Measurements from ENCODE around the gene ABCG5. TPM values are rescaled to one million over a fixed set of nuclear protein-coding genes. Genes with fewer than 3 reads are reported as not detected.

ABCG5 gene
- total RNA-seq, result not detected in 2 replicates

DNA sequence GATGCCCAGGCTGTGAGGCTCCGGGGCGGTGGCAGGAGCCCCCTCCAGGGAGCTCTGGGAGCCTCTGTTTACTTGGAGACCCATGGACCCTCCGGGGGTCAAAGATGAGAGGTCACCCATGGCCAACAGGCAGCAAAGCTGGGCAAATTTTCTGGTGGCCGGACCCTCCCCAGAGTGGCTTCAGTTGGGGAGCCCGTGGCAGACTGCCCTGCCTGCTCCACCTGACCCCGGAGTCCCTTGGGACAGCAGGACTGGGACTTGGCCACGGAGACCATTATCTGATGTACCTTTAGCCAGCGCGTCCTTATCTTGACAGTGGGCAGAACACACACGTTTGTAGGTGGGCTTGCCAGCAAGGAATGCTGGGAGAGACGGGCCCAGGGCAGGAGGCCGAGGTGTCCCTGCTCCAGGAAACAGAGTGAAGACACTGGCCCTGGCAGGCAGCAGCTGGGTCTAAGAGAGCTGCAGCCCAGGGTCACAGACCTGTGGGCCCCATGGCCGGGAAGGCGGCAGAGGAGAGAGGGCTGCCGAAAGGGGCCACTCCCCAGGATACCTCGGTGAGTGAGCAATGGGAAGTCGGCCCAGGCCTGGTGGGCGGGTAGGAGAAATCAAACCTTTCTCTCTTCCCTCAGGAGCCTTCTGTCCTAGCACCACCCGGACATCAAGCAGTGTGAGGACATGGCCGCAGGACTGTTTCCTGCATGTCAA, at the start of gene ABCG5, which contains the start of gene ABCG8:
TSS of gene ABCG5 (minus strand) at position 280 of the 708 bp plus-strand sequence. CDS start at position 120, 160 bp downstream.
TSS of gene ABCG8 (plus strand) at position 412 of the 708 bp plus-strand sequence. CDS start at position 495, 83 bp downstream.
- H3K4me3 ChIP-seq (ENCODE audit: insufficient read depth, low read length), result no peak within 1 kb of the TSS
- no peaks in the 10 kb centered on the region for H3K79me2 ChIP-seq (ENCODE audit: insufficient read depth, low read length)
- H3K27me3 ChIP-seq (ENCODE audit: insufficient read depth, low read length), result peaks cover 29% of the 10 kb centered on the region
- TF ChIP-seq, protein P1, sequence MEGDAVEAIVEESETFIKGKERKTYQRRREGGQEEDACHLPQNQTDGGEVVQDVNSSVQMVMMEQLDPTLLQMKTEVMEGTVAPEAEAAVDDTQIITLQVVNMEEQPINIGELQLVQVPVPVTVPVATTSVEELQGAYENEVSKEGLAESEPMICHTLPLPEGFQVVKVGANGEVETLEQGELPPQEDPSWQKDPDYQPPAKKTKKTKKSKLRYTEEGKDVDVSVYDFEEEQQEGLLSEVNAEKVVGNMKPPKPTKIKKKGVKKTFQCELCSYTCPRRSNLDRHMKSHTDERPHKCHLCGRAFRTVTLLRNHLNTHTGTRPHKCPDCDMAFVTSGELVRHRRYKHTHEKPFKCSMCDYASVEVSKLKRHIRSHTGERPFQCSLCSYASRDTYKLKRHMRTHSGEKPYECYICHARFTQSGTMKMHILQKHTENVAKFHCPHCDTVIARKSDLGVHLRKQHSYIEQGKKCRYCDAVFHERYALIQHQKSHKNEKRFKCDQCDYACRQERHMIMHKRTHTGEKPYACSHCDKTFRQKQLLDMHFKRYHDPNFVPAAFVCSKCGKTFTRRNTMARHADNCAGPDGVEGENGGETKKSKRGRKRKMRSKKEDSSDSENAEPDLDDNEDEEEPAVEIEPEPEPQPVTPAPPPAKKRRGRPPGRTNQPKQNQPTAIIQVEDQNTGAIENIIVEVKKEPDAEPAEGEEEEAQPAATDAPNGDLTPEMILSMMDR (IDR thresholded peaks at IDR 0.05; ENCODE audit: extremely low read depth, low read depth, low read length), result no peak
- H2AFZ ChIP-seq (ENCODE audit: low read length), result no peak within 1 kb of the TSS
- no peaks in the 10 kb centered on the region for H3K4me1 ChIP-seq (ENCODE audit: insufficient read depth, low read length)
- no peak for DNase-seq (ENCODE audit: insufficient read length, low spot score, missing footprints)
- H3K4me2 ChIP-seq (ENCODE audit: insufficient read depth, low read length), result no peak within 1 kb of the TSS
- no peaks in the 10 kb centered on the region for H3K9me3 ChIP-seq (ENCODE audit: low read depth, low read length)
- H3K36me3 ChIP-seq (ENCODE audit: insufficient read depth, low read length), result no peaks in the 10 kb centered on the region
- H3K27ac ChIP-seq (ENCODE audit: low read depth, low read length), result no peak within 1 kb of the TSS
- no peaks in the 10 kb centered on the region for H4K20me1 ChIP-seq (ENCODE audit: insufficient read depth, low read length)

DNA sequence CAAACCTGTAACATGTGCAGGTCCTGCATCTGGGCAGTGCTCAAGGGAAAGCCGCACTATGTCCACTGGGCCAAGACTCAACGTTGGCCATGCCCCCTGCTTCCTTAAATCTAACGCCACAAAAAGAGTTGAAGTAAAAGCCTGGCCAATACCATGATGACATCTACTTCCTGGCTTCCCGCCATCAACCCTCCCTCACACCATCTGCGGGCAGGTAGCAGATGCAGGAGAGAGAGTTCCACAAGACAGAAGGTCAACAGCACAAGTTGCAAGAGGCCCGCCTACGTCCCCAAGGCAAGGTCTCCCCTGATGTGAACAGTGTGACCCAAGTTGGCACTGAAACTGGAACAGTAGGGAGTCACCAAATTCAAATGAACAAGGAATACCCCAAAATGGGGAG, 48.5 kb upstream of the ABCG5 start:
- Histone ChIP-seq H4K20me1 (ENCODE audit: insufficient read depth, low read length) (no peaks in the 10 kb centered on the region), H3K4me3 (ENCODE audit: insufficient read depth, low read length) (no peak overlapping the region), H3K4me1 (ENCODE audit: insufficient read depth, low read length) (no peaks in the 10 kb centered on the region), H3K4me2 (ENCODE audit: insufficient read depth, low read length) (no peak overlapping the region), H3K9me3 (ENCODE audit: low read depth, low read length) (no peaks in the 10 kb centered on the region), H3K27ac (ENCODE audit: low read depth, low read length) (no peak overlapping the region), H3K79me2 (ENCODE audit: insufficient read depth, low read length) (no peaks in the 10 kb centered on the region), H3K27me3 (ENCODE audit: insufficient read depth, low read length) (no peaks in the 10 kb centered on the region), H2AFZ (ENCODE audit: low read length) (no peak overlapping the region), H3K36me3 (ENCODE audit: insufficient read depth, low read length) (peaks cover 38% of the 10 kb centered on the region)
- DNase-seq (ENCODE audit: insufficient read length, low spot score, missing footprints), result no peak
- TF ChIP-seq, protein P1 (IDR thresholded peaks at IDR 0.05; ENCODE audit: extremely low read depth, low read depth, low read length), result no peak

DNA sequence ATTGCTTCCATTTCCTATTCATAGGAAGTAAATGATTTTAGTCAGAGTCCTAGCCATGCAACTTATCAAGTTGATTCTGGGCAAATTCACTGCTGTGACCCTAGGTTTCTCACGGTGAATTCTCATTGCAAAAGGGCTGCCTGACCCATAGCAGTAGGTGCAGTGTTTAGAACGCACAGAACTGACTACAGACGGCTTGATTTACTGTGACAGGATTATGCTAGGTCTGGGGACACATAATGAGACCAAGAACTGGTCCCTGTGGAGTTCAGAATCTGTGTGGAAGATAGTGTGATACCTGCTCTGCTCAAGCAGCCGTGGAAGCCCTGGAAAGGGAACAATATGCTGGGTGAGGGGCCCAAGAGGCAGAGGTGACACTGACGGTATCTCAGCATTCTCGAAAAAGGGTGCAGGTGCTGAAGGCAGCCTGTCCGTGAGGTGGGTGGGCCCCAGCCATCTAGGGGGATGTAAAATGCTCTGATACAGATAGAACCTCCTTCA, 46.5 kb upstream of the ABCG5 start:
- H4K20me1 ChIP-seq (ENCODE audit: insufficient read depth, low read length), result no peaks in the 10 kb centered on the region

DNA sequence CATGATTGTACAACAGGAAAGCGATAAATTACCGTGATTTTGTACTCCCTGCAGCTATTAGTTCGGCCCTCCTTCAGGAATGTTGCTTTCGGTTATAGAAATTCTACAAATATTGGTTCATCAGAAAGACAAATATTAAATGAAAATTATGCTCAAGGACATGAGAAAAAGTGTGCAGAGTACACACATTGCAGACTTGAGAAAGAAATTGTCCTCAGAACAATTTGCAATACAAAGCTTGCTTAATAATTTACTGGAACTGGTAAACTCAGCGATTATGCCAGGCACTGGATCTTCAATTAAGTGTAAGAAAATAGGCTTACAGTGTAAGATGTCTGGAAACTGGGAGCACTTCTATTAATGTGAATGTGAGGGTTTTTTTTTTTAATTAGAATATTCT, 46.0 kb upstream of the ABCG5 start:
- peaks cover 18% of the 10 kb centered on the region for H3K36me3 ChIP-seq (ENCODE audit: insufficient read depth, low read length)
- TF ChIP-seq, protein P1 (IDR thresholded peaks at IDR 0.05; ENCODE audit: extremely low read depth, low read depth, low read length), result no peak
- H3K4me3 ChIP-seq (ENCODE audit: insufficient read depth, low read length), result no peak overlapping the region
- no peak for DNase-seq (ENCODE audit: insufficient read length, low spot score, missing footprints)
- H4K20me1 ChIP-seq (ENCODE audit: insufficient read depth, low read length), result no peaks in the 10 kb centered on the region
- no peaks in the 10 kb centered on the region for H3K79me2 ChIP-seq (ENCODE audit: insufficient read depth, low read length)
- no peak overlapping the region for H3K4me2 ChIP-seq (ENCODE audit: insufficient read depth, low read length)
- no peaks in the 10 kb centered on the region for H3K4me1 ChIP-seq (ENCODE audit: insufficient read depth, low read length)
- no peak overlapping the region for H3K27ac ChIP-seq (ENCODE audit: low read depth, low read length)
- H2AFZ ChIP-seq (ENCODE audit: low read length), result no peak overlapping the region
- H3K9me3 ChIP-seq (ENCODE audit: low read depth, low read length), result no peaks in the 10 kb centered on the region
- no peaks in the 10 kb centered on the region for H3K27me3 ChIP-seq (ENCODE audit: insufficient read depth, low read length)

More for the DNA sequence above, 46.5 kb upstream of the ABCG5 start:
- no peaks in the 10 kb centered on the region for H3K79me2 ChIP-seq (ENCODE audit: insufficient read depth, low read length)
- H3K27me3 ChIP-seq (ENCODE audit: insufficient read depth, low read length), result no peaks in the 10 kb centered on the region
- no peak overlapping the region for H3K4me2 ChIP-seq (ENCODE audit: insufficient read depth, low read length)
- H3K4me3 ChIP-seq (ENCODE audit: insufficient read depth, low read length), result no peak overlapping the region
- no peak overlapping the region for H3K27ac ChIP-seq (ENCODE audit: low read depth, low read length)
- peaks cover 23% of the 10 kb centered on the region for H3K36me3 ChIP-seq (ENCODE audit: insufficient read depth, low read length)
- H3K4me1 ChIP-seq (ENCODE audit: insufficient read depth, low read length), result no peaks in the 10 kb centered on the region
- H2AFZ ChIP-seq (ENCODE audit: low read length), result no peak overlapping the region
- no peaks in the 10 kb centered on the region for H3K9me3 ChIP-seq (ENCODE audit: low read depth, low read length)
- no peak for DNase-seq (ENCODE audit: insufficient read length, low spot score, missing footprints)
- TF ChIP-seq, protein P1 (IDR thresholded peaks at IDR 0.05; ENCODE audit: extremely low read depth, low read depth, low read length), result no peak

Measured in osteoblast (primary cell).